ENCODE data around the gene RGS6.

Gene RGS6

DNA sequence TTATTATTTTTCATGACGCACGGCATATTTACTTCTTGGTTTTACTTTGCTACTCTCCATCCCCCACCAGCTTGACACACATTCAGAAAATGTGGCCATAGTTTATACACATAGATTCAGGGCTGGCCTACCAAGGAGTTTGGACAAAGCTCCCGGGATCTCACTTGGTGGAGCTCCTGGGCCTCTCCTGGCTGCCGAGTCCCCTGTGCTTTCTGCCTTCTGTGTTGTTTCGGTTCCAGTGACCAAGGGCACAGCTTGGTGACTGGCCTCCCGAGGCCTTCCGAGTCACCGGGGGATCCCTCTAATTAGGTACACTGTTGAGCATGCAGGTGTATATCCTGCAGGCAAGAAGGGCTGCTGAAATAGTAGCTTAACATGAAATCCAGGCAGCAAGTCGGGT, 63.5 kb downstream of the RGS6 start:
- Histone ChIP-seq H3K27ac (ENCODE audit: low read depth, low read length) (no peak overlapping the region), H4K91ac (ENCODE audit: low read depth, low read length) (no peak overlapping the region), H2AK5ac (ENCODE audit: low read length) (no peak overlapping the region), H2AFZ (ENCODE audit: insufficient read depth, low read length, poor library complexity) (no peak overlapping the region), H3K4me3 (ENCODE audit: low read depth, low read length) (no peak overlapping the region), H3K79me1 (ENCODE audit: low read length) (no peaks in the 10 kb centered on the region), H4K8ac (ENCODE audit: low read depth, low read length) (no peak overlapping the region), H3K79me2 (ENCODE audit: control insufficient read depth, insufficient read depth, low read length, poor library complexity) (no peaks in the 10 kb centered on the region), H3K4ac (ENCODE audit: low read depth, low read length) (no peak overlapping the region), H2BK12ac (ENCODE audit: low read length) (no peak overlapping the region), H3K4me1 (ENCODE audit: control insufficient read depth in 1 of 2, insufficient read depth in 2 of 2, low read length in 2 of 2) (no peaks in the 10 kb centered on the region), H3K36me3 (ENCODE audit: control insufficient read depth in 1 of 2, insufficient read depth in 2 of 2, low read length in 2 of 2) (no peaks in the 10 kb centered on the region), H3K9ac (ENCODE audit: low read length) (no peak overlapping the region), H3K27me3 (ENCODE audit: insufficient read depth, low read length) (no peaks in the 10 kb centered on the region), H3K9me3 (ENCODE audit: insufficient read depth, low read depth, low read length) (peaks cover 3% of the 10 kb centered on the region), H3K14ac (ENCODE audit: low read length) (no peak overlapping the region), H2BK5ac (ENCODE audit: low read depth, low read length, poor library complexity) (no peak overlapping the region), H3K18ac (ENCODE audit: low read length) (no peak overlapping the region), H2BK120ac (ENCODE audit: insufficient read depth, low read length, poor library complexity) (no peak overlapping the region), H4K12ac (ENCODE audit: low read depth, low read length) (no peak overlapping the region), H3K4me2 (ENCODE audit: low read length) (no peak overlapping the region), H3K23ac (ENCODE audit: low read length) (no peak overlapping the region)
- no peak for DNase-seq
- no CpG with 5 or more reads among the region's 9 CpGs for WGBS (ENCODE audit: extremely low coverage, insufficient coverage, insufficient read length)

DNA sequence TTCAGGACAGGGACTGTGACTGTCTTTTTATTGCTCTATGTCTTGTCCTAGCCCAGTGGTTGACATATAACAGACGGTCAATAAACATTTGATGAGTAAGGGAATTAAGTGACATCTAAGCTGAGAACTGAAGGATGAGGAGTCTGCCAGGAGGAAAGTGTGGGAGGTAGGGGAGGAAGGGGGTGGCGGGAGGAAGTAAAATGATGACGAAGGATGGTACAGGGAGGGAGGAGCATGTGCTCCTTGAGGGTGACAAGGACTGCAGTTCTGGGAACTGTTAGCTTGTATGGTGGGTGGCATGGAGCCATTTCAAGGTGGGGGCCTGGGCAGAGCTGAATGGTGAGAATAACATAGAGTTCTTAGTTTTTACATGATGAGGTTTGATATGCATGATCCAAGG, 64.4 kb downstream of the RGS6 start:
- Histone ChIP-seq H3K18ac (ENCODE audit: low read length) (no peak overlapping the region), H4K91ac (ENCODE audit: low read depth, low read length) (no peak overlapping the region), H3K36me3 (ENCODE audit: control insufficient read depth in 1 of 2, insufficient read depth in 2 of 2, low read length in 2 of 2) (no peaks in the 10 kb centered on the region), H3K9ac (ENCODE audit: low read length) (no peak overlapping the region), H3K4me1 (ENCODE audit: control insufficient read depth in 1 of 2, insufficient read depth in 2 of 2, low read length in 2 of 2) (no peaks in the 10 kb centered on the region), H3K14ac (ENCODE audit: low read length) (no peak overlapping the region), H2BK120ac (ENCODE audit: insufficient read depth, low read length, poor library complexity) (no peak overlapping the region), H3K27me3 (ENCODE audit: insufficient read depth, low read length) (no peaks in the 10 kb centered on the region), H3K4me2 (ENCODE audit: low read length) (no peak overlapping the region), H2BK5ac (ENCODE audit: low read depth, low read length, poor library complexity) (no peak overlapping the region), H4K8ac (ENCODE audit: low read depth, low read length) (no peak overlapping the region), H3K79me2 (ENCODE audit: control insufficient read depth, insufficient read depth, low read length, poor library complexity) (no peaks in the 10 kb centered on the region), H3K27ac (ENCODE audit: low read depth, low read length) (no peak overlapping the region), H2AK5ac (ENCODE audit: low read length) (no peak overlapping the region), H3K79me1 (ENCODE audit: low read length) (no peaks in the 10 kb centered on the region), H3K4ac (ENCODE audit: low read depth, low read length) (no peak overlapping the region), H3K9me3 (ENCODE audit: insufficient read depth, low read depth, low read length) (peaks cover 3% of the 10 kb centered on the region), H4K12ac (ENCODE audit: low read depth, low read length) (no peak overlapping the region), H3K4me3 (ENCODE audit: low read depth, low read length) (no peak overlapping the region), H2AFZ (ENCODE audit: insufficient read depth, low read length, poor library complexity) (no peak overlapping the region), H3K23ac (ENCODE audit: low read length) (no peak overlapping the region), H2BK12ac (ENCODE audit: low read length) (no peak overlapping the region)
- WGBS (ENCODE audit: extremely low coverage, insufficient coverage, insufficient read length): 100% methylated on average over 1 of the region's 3 CpGs
- no peak for DNase-seq

DNA sequence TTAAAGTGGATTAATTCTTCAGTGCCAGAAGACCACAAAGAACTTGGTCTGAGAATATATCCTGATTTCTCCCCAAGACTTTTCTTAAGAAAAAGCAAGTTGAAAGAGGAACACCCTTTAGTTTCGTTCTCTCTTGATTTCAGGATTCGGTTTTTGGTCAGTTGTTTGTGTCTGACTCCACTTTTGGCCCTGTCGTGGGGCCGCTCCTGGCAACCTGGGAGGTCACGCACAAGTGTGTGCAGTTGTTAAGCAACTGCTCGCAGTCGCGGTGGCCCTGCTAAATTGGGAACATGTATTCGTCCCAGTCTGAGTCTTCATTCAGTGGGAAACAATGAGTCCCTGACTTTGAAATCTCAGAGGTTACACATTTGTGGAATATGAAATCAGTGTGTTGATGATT, 68.7 kb downstream of the RGS6 start:
- H2BK120ac ChIP-seq (ENCODE audit: insufficient read depth, low read length, poor library complexity): no peak overlapping the region
- H3K27ac ChIP-seq (ENCODE audit: low read depth, low read length): no peak overlapping the region
- H3K4ac ChIP-seq (ENCODE audit: low read depth, low read length): no peak overlapping the region
- no peak overlapping the region for H2BK5ac ChIP-seq (ENCODE audit: low read depth, low read length, poor library complexity)
- no peaks in the 10 kb centered on the region for H3K36me3 ChIP-seq (ENCODE audit: control insufficient read depth in 1 of 2, insufficient read depth in 2 of 2, low read length in 2 of 2)
- H4K12ac ChIP-seq (ENCODE audit: low read depth, low read length): no peak overlapping the region
- H4K8ac ChIP-seq (ENCODE audit: low read depth, low read length): no peak overlapping the region
- DNase-seq: no peak
- H2AFZ ChIP-seq (ENCODE audit: insufficient read depth, low read length, poor library complexity): no peak overlapping the region
- no peak overlapping the region for H3K14ac ChIP-seq (ENCODE audit: low read length)
- no peak overlapping the region for H3K23ac ChIP-seq (ENCODE audit: low read length)
- no CpG with 5 or more reads among the region's 9 CpGs for WGBS (ENCODE audit: extremely low coverage, insufficient coverage, insufficient read length)
- no peak overlapping the region for H4K91ac ChIP-seq (ENCODE audit: low read depth, low read length)
- H2AK5ac ChIP-seq (ENCODE audit: low read length): no peak overlapping the region
- no peak overlapping the region for H2BK12ac ChIP-seq (ENCODE audit: low read length)
- no peak overlapping the region for H3K4me3 ChIP-seq (ENCODE audit: low read depth, low read length)
- no peaks in the 10 kb centered on the region for H3K4me1 ChIP-seq (ENCODE audit: control insufficient read depth in 1 of 2, insufficient read depth in 2 of 2, low read length in 2 of 2)
- H3K79me2 ChIP-seq (ENCODE audit: control insufficient read depth, insufficient read depth, low read length, poor library complexity): no peaks in the 10 kb centered on the region
- H3K9me3 ChIP-seq (ENCODE audit: insufficient read depth, low read depth, low read length): peaks cover 3% of the 10 kb centered on the region
- no peaks in the 10 kb centered on the region for H3K27me3 ChIP-seq (ENCODE audit: insufficient read depth, low read length)
- H3K9ac ChIP-seq (ENCODE audit: low read length): no peak overlapping the region
- H3K4me2 ChIP-seq (ENCODE audit: low read length): no peak overlapping the region
- H3K79me1 ChIP-seq (ENCODE audit: low read length): no peaks in the 10 kb centered on the region
- H3K18ac ChIP-seq (ENCODE audit: low read length): no peak overlapping the region

DNA sequence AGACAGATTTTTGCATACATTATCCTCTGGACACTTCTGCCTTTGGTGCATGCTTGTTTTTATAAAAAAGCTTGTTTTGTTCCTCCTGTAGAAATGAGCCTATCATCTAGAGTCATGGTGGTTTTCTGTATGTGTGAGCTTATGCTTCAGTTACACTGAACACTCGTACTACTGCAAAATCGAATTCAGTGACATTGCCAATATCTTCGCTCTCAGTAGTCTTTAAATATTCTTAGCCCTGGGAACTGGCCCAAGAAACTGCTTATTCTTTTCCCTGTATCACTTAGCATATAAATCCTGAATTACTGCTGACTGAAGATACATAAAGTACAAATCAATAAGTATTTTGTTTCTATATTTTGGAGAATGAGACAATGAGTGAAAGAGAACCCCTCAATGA, 70.5 kb downstream of the RGS6 start:
- no peak overlapping the region for H2BK12ac ChIP-seq (ENCODE audit: low read length)
- no peaks in the 10 kb centered on the region for H3K79me2 ChIP-seq (ENCODE audit: control insufficient read depth, insufficient read depth, low read length, poor library complexity)
- H3K4me3 ChIP-seq (ENCODE audit: low read depth, low read length): no peak overlapping the region

More for the DNA sequence above, 70.5 kb downstream of the RGS6 start:
- no peak for DNase-seq
- H4K12ac ChIP-seq (ENCODE audit: low read depth, low read length): no peak overlapping the region
- no peak overlapping the region for H3K9ac ChIP-seq (ENCODE audit: low read length)
- H2BK5ac ChIP-seq (ENCODE audit: low read depth, low read length, poor library complexity): no peak overlapping the region
- H3K27ac ChIP-seq (ENCODE audit: low read depth, low read length): no peak overlapping the region
- WGBS (ENCODE audit: extremely low coverage, insufficient coverage, insufficient read length): no CpG with 5 or more reads among the region's 3 CpGs
- no peak overlapping the region for H3K18ac ChIP-seq (ENCODE audit: low read length)
- H3K4me1 ChIP-seq (ENCODE audit: control insufficient read depth in 1 of 2, insufficient read depth in 2 of 2, low read length in 2 of 2): no peaks in the 10 kb centered on the region
- H4K8ac ChIP-seq (ENCODE audit: low read depth, low read length): no peak overlapping the region
- no peak overlapping the region for H4K91ac ChIP-seq (ENCODE audit: low read depth, low read length)
- no peaks in the 10 kb centered on the region for H3K36me3 ChIP-seq (ENCODE audit: control insufficient read depth in 1 of 2, insufficient read depth in 2 of 2, low read length in 2 of 2)
- no peak overlapping the region for H2AFZ ChIP-seq (ENCODE audit: insufficient read depth, low read length, poor library complexity)
- H2AK5ac ChIP-seq (ENCODE audit: low read length): no peak overlapping the region
- H3K27me3 ChIP-seq (ENCODE audit: insufficient read depth, low read length): no peaks in the 10 kb centered on the region
- peaks cover 3% of the 10 kb centered on the region for H3K9me3 ChIP-seq (ENCODE audit: insufficient read depth, low read depth, low read length)
- no peak overlapping the region for H3K4me2 ChIP-seq (ENCODE audit: low read length)
- no peak overlapping the region for H2BK120ac ChIP-seq (ENCODE audit: insufficient read depth, low read length, poor library complexity)
- H3K79me1 ChIP-seq (ENCODE audit: low read length): no peaks in the 10 kb centered on the region
- H3K14ac ChIP-seq (ENCODE audit: low read length): no peak overlapping the region
- no peak overlapping the region for H3K4ac ChIP-seq (ENCODE audit: low read depth, low read length)
- no peak overlapping the region for H3K23ac ChIP-seq (ENCODE audit: low read length)
